ENCODE measurements around the gene VAMP2. TPM values are rescaled to one million over a fixed set of nuclear protein-coding genes. Genes with fewer than 3 reads are reported as not detected.

VAMP2 gene
- total and polyA plus RNA-seq, 7 experiments from 2014 or later = 75.0 to 256 (median 209) TPM

DNA sequence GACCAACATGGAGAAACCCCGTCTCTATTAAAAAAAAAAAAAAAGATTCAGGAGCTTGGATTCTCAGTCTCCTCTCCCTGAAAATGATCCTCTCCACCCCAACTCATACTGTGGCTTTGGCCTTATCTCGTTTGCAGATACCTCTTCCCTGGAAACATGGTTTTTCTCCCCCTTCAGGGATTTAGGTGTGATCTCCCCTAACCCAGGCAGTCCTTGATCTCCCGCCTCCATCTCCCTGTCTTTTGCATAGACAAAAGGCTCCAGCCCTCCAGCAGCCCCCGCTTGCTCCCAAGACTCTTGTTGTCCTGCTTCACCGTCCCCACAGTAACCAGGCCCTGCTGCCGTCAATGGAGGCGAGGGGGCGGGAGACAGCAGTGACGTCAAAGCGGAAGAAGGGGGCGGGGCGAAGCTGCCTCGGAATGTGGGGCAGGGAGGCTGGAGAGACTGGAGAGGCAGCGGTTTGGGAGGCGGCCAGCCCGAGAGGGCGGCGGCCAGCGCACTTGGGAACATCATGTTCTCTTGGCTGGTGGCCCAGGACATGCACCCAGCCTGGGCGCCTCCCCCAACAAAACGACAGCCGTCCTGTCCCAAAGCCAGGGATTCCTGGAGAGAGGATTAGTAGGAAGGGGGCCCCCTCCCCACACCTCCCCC, 8.7 kb downstream of the VAMP2 start:
- intact Hi-C loops (cut with micrococcal nuclease) = loop anchor here (5.0 to 10.0 kb wide), 3 partner anchors 579 to 919 kb away; partner anchors contain the start of genes CD68 (in 1 of the 2), DVL2 (in 1 of the 2) and PHF23 (in 1 of the 2)
- ChIA-PET POLR2A (interaction anchor here (0.6 to 14.5 kb wide), 13 partner anchors 8 to 135 kb away, joined by 3 to 820 read pairs (median 12); partner anchors contain the start of genes BORCS6, CTC1, PFAS and RANGRF), CTCF (interaction anchor here (1.0 kb wide), 1 partner anchor 16 kb away, joined by 4 read pairs; no protein-coding TSS in a partner anchor)
- peaks cover 62 to 68% of the 10 kb centered on the region in 2 donors for H3K4me1 ChIP-seq (ENCODE audit: control insufficient read depth in 2 of 2, insufficient read depth in 2 of 2, low read length in 2 of 2)
- H3K9me3 ChIP-seq (ENCODE audit: control insufficient read depth in 2 of 3, low read length in 3 of 3) = no peaks in the 10 kb centered on the region
- peaks cover 10 to 20% (median 14%) of the 10 kb centered on the region in 3 experiments for H3K36me3 ChIP-seq (ENCODE audit: control insufficient read depth in 2 of 3, insufficient read depth in 3 of 3, low read length in 3 of 3)
- Mint-ChIP-seq H3K9me3 (peaks cover 0 to 12% (median 0%) of the 10 kb centered on the region in 11 donors), H3K4me3 (peak overlapping the region in 1 of 10 donors; percentile 92), H3K36me3 (peaks cover 0 to 12% (median 5%) of the 10 kb centered on the region in 5 donors), H3K27me3 (no peaks in the 10 kb centered on the region), H3K4me1 (peaks cover 9 to 68% (median 52%) of the 10 kb centered on the region in 7 donors), H3K27ac (no peak overlapping the region)
- DNase-seq (peak; percentile 89 to 96 (median 94)), ATAC-seq (peak; percentile 23)
- peak overlapping the region; percentile 93 for H3K4me3 ChIP-seq (ENCODE audit: low read length)
- H3K27me3 ChIP-seq (ENCODE audit: control insufficient read depth in 2 of 2, insufficient read depth in 2 of 2, low read length in 2 of 2) = no peaks in the 10 kb centered on the region
- peak overlapping the region; percentile 95 for H3K27ac ChIP-seq (ENCODE audit: low read depth, low read length)

DNA sequence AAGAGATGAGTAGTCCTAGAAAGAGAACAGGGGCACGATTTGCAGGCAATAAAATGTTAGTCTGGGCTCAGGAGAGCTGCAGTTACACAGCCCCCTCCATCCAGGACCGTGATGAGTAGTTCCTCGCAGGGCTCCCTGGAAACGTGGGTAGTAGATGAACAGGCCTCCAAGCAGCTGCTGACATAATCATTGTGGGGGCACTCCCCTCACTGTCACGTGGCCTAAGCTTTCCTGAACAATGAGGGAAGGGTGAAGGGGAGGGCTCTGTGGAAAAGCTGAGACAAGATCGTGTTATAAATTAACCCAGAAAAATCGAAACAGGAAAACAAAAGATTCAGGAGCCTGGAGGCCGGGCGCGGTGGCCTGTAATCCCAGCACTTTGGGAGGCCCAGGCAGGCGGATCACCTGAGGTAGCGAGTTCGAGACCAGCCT, 9.2 kb downstream of the VAMP2 start:
- Histone ChIP-seq H3K27ac (ENCODE audit: low read depth, low read length) (peak overlapping the region; percentile 95), H3K9me3 (ENCODE audit: control insufficient read depth in 2 of 3, low read length in 3 of 3) (no peaks in the 10 kb centered on the region), H3K27me3 (ENCODE audit: control insufficient read depth in 2 of 2, insufficient read depth in 2 of 2, low read length in 2 of 2) (no peaks in the 10 kb centered on the region), H3K4me1 (ENCODE audit: control insufficient read depth in 2 of 2, insufficient read depth in 2 of 2, low read length in 2 of 2) (peaks cover 59 to 64% of the 10 kb centered on the region in 2 donors), H3K4me3 (ENCODE audit: low read length) (no peak overlapping the region), H3K36me3 (ENCODE audit: control insufficient read depth in 2 of 3, insufficient read depth in 3 of 3, low read length in 3 of 3) (peaks cover 10 to 26% (median 16%) of the 10 kb centered on the region in 3 experiments)
- ChIA-PET CTCF (interaction anchor here (0.6 to 1.0 kb wide), 2 partner anchors 15 to 698 kb away, joined by 3 to 4 read pairs; no protein-coding TSS in a partner anchor), POLR2A (interaction anchor here (0.8 to 14.5 kb wide), 10 partner anchors 9 to 135 kb away, joined by 3 to 820 read pairs (median 10); partner anchors contain the start of genes BORCS6, CTC1, PFAS and RANGRF)
- peaks cover 0 to 13% (median 0%) of the 10 kb centered on the region in 11 donors for H3K9me3 Mint-ChIP-seq
- H3K27me3 Mint-ChIP-seq = no peaks in the 10 kb centered on the region
- intact Hi-C loops (cut with micrococcal nuclease) = loop anchor here (5.0 to 10.0 kb wide), 3 partner anchors 579 to 919 kb away; partner anchors contain the start of genes CD68 (in 1 of the 2), DVL2 (in 1 of the 2) and PHF23 (in 1 of the 2)
- ATAC-seq (no peak), DNase-seq (peak in 6 of 9 donors; percentile 33 to 73 (median 43))
- H3K36me3 Mint-ChIP-seq = peaks cover 0 to 9% (median 5%) of the 10 kb centered on the region in 5 donors
- peak overlapping the region in 5 of 10 donors; percentile 80 to 95 (median 92) for H3K4me3 Mint-ChIP-seq
- peaks cover 4 to 64% (median 47%) of the 10 kb centered on the region in 7 donors for H3K4me1 Mint-ChIP-seq
- peak overlapping the region in 1 of 9 donors; percentile 96 for H3K27ac Mint-ChIP-seq

DNA sequence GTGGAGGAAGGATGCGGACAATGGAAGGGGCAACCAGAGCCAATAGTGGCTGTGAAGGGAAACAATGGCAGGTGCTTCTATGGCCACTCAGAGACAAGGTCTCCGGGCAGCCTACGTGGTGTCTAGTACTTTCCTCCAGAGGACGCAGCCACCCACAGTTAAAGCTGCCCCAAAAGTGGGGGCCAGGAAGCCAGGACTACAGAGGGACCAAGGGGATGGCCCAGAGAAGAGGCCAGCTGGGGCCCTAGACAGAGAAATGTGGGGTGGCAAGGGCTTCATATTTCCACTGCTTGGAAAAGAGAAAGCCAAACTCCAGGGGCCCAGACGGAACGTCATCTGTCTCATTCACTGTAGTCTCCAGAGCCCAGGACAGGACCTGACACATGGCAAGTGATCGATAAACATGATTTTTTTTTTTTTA, 9.7 kb downstream of the VAMP2 start:
- Mint-ChIP-seq H3K4me1 (peaks cover 0 to 64% (median 45%) of the 10 kb centered on the region in 7 donors), H3K27me3 (no peaks in the 10 kb centered on the region), H3K36me3 (peaks cover 0 to 11% (median 6%) of the 10 kb centered on the region in 5 donors), H3K9me3 (peaks cover 0 to 16% (median 0%) of the 10 kb centered on the region in 11 donors), H3K27ac (peak overlapping the region in 1 of 9 donors; percentile 96), H3K4me3 (peak overlapping the region in 5 of 10 donors; percentile 80 to 95 (median 92))
- H3K4me1 ChIP-seq (ENCODE audit: control insufficient read depth in 2 of 2, insufficient read depth in 2 of 2, low read length in 2 of 2) = peaks cover 56 to 59% of the 10 kb centered on the region in 2 donors
- no peaks in the 10 kb centered on the region for H3K9me3 ChIP-seq (ENCODE audit: control insufficient read depth in 2 of 3, low read length in 3 of 3)
- ATAC-seq (no peak), DNase-seq (peak in 4 of 9 donors; percentile 24 to 34 (median 29))
- H3K27me3 ChIP-seq (ENCODE audit: control insufficient read depth in 2 of 2, insufficient read depth in 2 of 2, low read length in 2 of 2) = no peaks in the 10 kb centered on the region
- H3K27ac ChIP-seq (ENCODE audit: low read depth, low read length) = peak overlapping the region; percentile 95
- peaks cover 11 to 31% (median 21%) of the 10 kb centered on the region in 3 experiments for H3K36me3 ChIP-seq (ENCODE audit: control insufficient read depth in 2 of 3, insufficient read depth in 3 of 3, low read length in 3 of 3)
- CTCF ChIA-PET = interaction anchor here (0.6 kb wide), 1 partner anchor 697 kb away, joined by 3 read pairs; no protein-coding TSS in a partner anchor
- POLR2A ChIA-PET = interaction anchor here (0.8 to 14.5 kb wide), 9 partner anchors 9 to 136 kb away, joined by 3 to 820 read pairs (median 12); partner anchors contain the start of genes BORCS6, CTC1, PFAS and RANGRF
- intact Hi-C loops (cut with micrococcal nuclease) = loop anchor here (5.0 to 10.0 kb wide), 3 partner anchors 578 to 918 kb away; partner anchors contain the start of genes CD68 (in 1 of the 2), DVL2 (in 1 of the 2) and PHF23 (in 1 of the 2)
- H3K4me3 ChIP-seq (ENCODE audit: low read length) = peak overlapping the region; percentile 80

DNA sequence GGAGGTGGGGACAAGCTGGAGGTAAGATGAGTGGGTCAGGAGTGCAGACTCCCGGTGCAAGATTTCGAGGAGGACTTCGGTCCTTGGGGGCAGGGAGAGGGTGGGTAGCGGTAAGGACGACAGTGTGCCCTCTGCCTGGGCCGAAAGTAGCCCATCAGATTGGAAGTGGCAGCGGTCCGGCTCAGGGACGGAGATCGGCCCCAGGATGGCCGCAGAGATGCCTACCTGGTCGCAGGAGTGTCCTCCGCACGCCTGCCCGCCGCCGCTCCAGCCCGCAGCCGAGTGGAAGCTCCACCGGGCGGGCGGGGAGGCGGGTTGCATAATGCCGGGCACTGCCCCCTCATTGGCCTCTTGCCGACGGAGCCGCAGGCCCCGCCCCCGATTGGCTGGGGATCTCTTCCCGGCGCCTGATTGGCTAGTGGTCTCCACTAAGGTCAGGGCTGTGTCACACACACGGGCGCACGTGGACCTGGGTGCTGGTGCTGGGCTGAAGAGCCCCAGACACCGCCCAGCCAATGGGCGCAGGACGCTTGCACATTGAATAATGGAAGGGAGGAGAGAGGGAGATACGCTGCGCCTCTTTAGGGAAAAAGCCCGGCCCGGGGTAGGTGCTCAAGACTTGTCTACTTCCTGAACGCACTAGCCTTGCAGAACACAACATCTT, 10.5 kb downstream of the VAMP2 start, which contains the start of gene PER1:
Gene PER1 (minus strand): TSS at position 293 of the 664 bp plus-strand sequence. CDS start 1,698 bp downstream, outside the sequence.
- peak within 1 kb of the TSS in 2 of 9 donors; percentile 96 to 99 for H3K27ac Mint-ChIP-seq
- H3K4me3 Mint-ChIP-seq = peak within 1 kb of the TSS in 5 of 10 donors; percentile 86 to 95 (median 92)
- H3K4me1 Mint-ChIP-seq = peaks cover 0 to 64% (median 45%) of the 10 kb centered on the region in 7 donors
- peaks cover 0 to 16% (median 0%) of the 10 kb centered on the region in 11 donors for H3K9me3 Mint-ChIP-seq
- ChIA-PET CTCF (interaction anchor here (0.5 kb wide), 1 partner anchor 62 kb away, joined by 3 read pairs; no protein-coding TSS in a partner anchor), POLR2A (interaction anchor here (0.9 to 14.5 kb wide), 5 partner anchors 9 to 94 kb away, joined by 3 to 820 read pairs (median 61); partner anchors contain the start of genes BORCS6, CTC1, PFAS and TMEM107)
- DNase-seq = peak; percentile 65 to 92 (median 71)
- peak within 1 kb of the TSS; percentile 95 for H3K27ac ChIP-seq (ENCODE audit: low read depth, low read length)
- intact Hi-C loops (cut with micrococcal nuclease) = loop anchor here (5.0 to 10.0 kb wide), 3 partner anchors 577 to 917 kb away; partner anchors contain the start of genes CD68 (in 1 of the 2), DVL2 (in 1 of the 2) and PHF23 (in 1 of the 2)
- no peaks in the 10 kb centered on the region for H3K27me3 Mint-ChIP-seq
- H3K4me1 ChIP-seq (ENCODE audit: control insufficient read depth in 2 of 2, insufficient read depth in 2 of 2, low read length in 2 of 2) = peaks cover 56 to 59% of the 10 kb centered on the region in 2 donors
- no peaks in the 10 kb centered on the region for H3K9me3 ChIP-seq (ENCODE audit: control insufficient read depth in 2 of 3, low read length in 3 of 3)
- peak; percentile 29 for ATAC-seq
- H3K4me3 ChIP-seq (ENCODE audit: low read length) = peak within 1 kb of the TSS; percentile 80
- H3K27me3 ChIP-seq (ENCODE audit: control insufficient read depth in 2 of 2, insufficient read depth in 2 of 2, low read length in 2 of 2) = no peaks in the 10 kb centered on the region
- H3K36me3 Mint-ChIP-seq = peaks cover 0 to 18% (median 8%) of the 10 kb centered on the region in 5 donors
- H3K36me3 ChIP-seq (ENCODE audit: control insufficient read depth in 2 of 3, insufficient read depth in 3 of 3, low read length in 3 of 3) = peaks cover 18 to 39% (median 28%) of the 10 kb centered on the region in 3 experiments

DNA sequence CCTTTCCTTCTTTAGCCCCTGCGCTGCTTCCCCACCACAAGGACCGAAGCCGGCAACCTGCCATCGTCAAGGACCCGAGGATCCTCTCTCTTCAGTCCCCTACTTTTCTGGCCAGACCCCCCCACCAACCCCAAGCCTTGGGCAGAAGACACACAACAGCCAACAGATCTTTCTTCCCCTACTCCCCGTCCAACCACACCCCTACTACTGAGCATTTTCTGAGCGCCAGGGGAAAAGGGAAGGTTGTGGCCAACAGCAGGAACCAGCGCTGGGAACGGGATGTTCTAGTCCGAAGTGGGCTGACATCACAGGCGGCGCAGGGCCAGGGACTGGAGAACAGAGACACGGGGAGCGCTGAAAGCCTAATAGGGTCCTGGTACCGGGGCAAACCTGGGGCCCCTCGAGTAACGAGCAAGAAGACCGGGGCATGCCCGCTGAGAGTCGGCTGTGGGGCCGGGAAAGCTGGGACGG, 11.1 kb downstream of the VAMP2 start:
- Histone ChIP-seq H3K4me3 (ENCODE audit: low read length) (peak overlapping the region; percentile 80), H3K4me1 (ENCODE audit: control insufficient read depth in 2 of 2, insufficient read depth in 2 of 2, low read length in 2 of 2) (peaks cover 50 to 53% of the 10 kb centered on the region in 2 donors), H3K9me3 (ENCODE audit: control insufficient read depth in 2 of 3, low read length in 3 of 3) (no peaks in the 10 kb centered on the region), H3K36me3 (ENCODE audit: control insufficient read depth in 2 of 3, insufficient read depth in 3 of 3, low read length in 3 of 3) (peaks cover 24 to 44% (median 34%) of the 10 kb centered on the region in 3 experiments), H3K27me3 (ENCODE audit: control insufficient read depth in 2 of 2, insufficient read depth in 2 of 2, low read length in 2 of 2) (no peaks in the 10 kb centered on the region), H3K27ac (ENCODE audit: low read depth, low read length) (peak overlapping the region; percentile 95)
- DNase-seq = peak in 5 of 9 donors; percentile 53 to 62 (median 56)
- H3K4me1 Mint-ChIP-seq = peaks cover 0 to 66% (median 45%) of the 10 kb centered on the region in 7 donors
- CTCF ChIA-PET = interaction anchor here (0.5 to 1.7 kb wide), 4 partner anchors 12 to 63 kb away, joined by 3 to 11 read pairs (median 3); no protein-coding TSS in a partner anchor
- intact Hi-C loops (cut with micrococcal nuclease) = loop anchor here (1.0 to 10.0 kb wide), 6 partner anchors 12 to 917 kb away; partner anchors contain the start of genes CD68 (in 1 of the 2), DVL2 (in 1 of the 2) and PHF23 (in 1 of the 2)
- POLR2A ChIA-PET = interaction anchor here (0.8 to 14.5 kb wide), 9 partner anchors 10 to 137 kb away, joined by 3 to 820 read pairs (median 4); partner anchors contain the start of genes BORCS6, CTC1, PFAS and RANGRF
- no peaks in the 10 kb centered on the region for H3K27me3 Mint-ChIP-seq
- H3K4me3 Mint-ChIP-seq = peak overlapping the region in 5 of 10 donors; percentile 86 to 95 (median 92)
- peak overlapping the region in 2 of 9 donors; percentile 96 to 99 for H3K27ac Mint-ChIP-seq
- peaks cover 0 to 17% (median 0%) of the 10 kb centered on the region in 11 donors for H3K9me3 Mint-ChIP-seq
- peaks cover 0 to 22% (median 11%) of the 10 kb centered on the region in 5 donors for H3K36me3 Mint-ChIP-seq
- no peak for ATAC-seq
